Activated naive CD8-positive, alpha-beta T cell (primary cell): ENCODE measurements around the gene SGIP1.

Experiments used
- H3K27ac Mint-ChIP-seq: one replicate; pipeline ENCODE4 v1.8.0; 2021; ENCODE audit warnings: mixed read lengths
- H3K27me3 Mint-ChIP-seq: one replicate; pipeline ENCODE4 v1.8.0; 2021; ENCODE audit warnings: mixed read lengths
- H3K36me3 Mint-ChIP-seq: one replicate; pipeline ENCODE4 v1.8.0; 2021; ENCODE audit warnings: mixed read lengths
- H3K4me1 Mint-ChIP-seq: one replicate; pipeline ENCODE4 v1.8.0; 2021; ENCODE audit warnings: low read depth, mixed read lengths
- H3K4me3 Mint-ChIP-seq: one replicate; pipeline ENCODE4 v1.8.0; 2021; ENCODE audit warnings: mild to moderate bottlenecking, mixed read lengths
- H3K9me3 Mint-ChIP-seq: one replicate; pipeline ENCODE4 v1.8.0; 2021; ENCODE audit warnings: low read depth, mixed read lengths

The SGIP1 gene

DNA sequence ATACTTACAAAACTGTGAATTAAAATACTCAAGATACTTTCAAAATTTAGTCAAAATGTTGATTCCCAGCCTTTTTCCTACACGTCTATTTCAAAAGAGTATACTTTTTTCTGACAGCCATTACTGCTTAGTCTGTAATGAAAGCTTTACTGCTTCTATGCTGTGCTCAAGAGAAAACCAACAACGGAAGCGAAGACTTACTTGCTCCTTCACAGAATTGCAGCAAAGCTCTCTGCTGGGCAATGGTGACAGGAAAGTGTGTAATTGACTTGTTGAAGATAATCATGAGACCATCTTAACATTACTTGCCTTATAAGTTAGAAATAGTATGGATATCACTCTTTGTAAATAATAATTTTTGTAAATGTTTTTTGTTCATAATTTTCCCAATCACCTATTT, 216.6 kb downstream of the SGIP1 start:
- peaks cover 17% of the 10 kb centered on the region for H3K4me1 Mint-ChIP-seq
- H3K4me3 Mint-ChIP-seq: no peak overlapping the region
- peaks cover 30% of the 10 kb centered on the region for H3K27me3 Mint-ChIP-seq
- H3K27ac Mint-ChIP-seq: no peak overlapping the region
- H3K9me3 Mint-ChIP-seq: no peaks in the 10 kb centered on the region
- H3K36me3 Mint-ChIP-seq: no peaks in the 10 kb centered on the region

DNA sequence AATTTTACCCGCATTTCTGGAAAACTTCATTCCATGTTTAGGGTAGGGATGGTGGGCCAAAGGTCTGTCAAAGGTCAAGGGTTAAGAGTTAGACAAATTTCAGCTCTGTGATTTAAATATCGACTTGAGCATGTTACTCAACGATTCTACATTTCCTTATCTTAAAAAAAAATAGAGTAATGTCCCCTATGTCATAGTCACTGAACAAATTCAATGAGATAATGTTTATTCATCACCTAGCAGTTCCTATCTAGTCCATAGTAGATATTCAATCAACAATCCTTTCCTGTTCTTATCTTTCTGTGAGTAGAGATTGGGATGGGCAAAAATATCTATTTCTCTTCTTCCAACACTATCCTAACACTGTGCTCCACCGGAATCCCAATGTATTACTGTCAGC, 217.2 kb downstream of the SGIP1 start:
- H3K36me3 Mint-ChIP-seq: no peaks in the 10 kb centered on the region
- no peak overlapping the region for H3K4me3 Mint-ChIP-seq
- H3K4me1 Mint-ChIP-seq: peaks cover 17% of the 10 kb centered on the region
- no peak overlapping the region for H3K27ac Mint-ChIP-seq
- no peaks in the 10 kb centered on the region for H3K9me3 Mint-ChIP-seq
- H3K27me3 Mint-ChIP-seq: peaks cover 31% of the 10 kb centered on the region

DNA sequence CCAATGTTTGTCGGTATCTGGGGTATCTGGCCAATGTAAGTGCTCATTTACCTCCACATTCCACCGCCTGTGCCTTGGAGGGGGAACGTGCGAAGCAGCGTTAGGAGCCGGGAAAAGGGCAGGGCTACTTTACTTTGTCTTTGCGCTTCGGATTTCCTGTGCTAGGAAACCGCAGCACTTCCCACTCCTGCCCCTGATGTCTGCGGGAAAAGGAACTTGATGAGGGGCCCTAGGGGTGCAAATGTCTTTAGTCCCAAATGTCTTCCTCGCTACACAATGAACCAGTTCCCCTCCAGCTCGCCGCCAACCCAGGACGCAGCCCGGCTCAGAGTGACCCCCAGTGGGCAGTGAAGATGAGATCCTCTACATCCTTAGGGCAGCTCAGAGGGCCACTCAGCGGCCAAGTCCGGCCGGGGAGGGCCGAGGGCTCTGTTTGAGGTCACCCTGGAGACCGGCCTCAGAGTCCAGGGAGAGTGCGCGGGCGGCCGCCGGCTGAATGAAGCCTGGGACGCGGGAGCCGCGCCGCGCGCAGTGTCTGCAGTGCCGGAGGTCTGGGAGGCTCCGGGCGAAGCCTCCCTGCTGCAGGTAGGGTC, 218.1 kb downstream of the SGIP1 start, which contains the start of gene DYNLT5:
Gene DYNLT5 (plus strand): TSS at position 460 of the 593 bp plus-strand sequence. CDS start 2,200 bp downstream, outside the sequence.
- Mint-ChIP-seq H3K27ac (no peak within 1 kb of the TSS), H3K27me3 (peaks cover 31% of the 10 kb centered on the region), H3K4me1 (peaks cover 17% of the 10 kb centered on the region)

DNA sequence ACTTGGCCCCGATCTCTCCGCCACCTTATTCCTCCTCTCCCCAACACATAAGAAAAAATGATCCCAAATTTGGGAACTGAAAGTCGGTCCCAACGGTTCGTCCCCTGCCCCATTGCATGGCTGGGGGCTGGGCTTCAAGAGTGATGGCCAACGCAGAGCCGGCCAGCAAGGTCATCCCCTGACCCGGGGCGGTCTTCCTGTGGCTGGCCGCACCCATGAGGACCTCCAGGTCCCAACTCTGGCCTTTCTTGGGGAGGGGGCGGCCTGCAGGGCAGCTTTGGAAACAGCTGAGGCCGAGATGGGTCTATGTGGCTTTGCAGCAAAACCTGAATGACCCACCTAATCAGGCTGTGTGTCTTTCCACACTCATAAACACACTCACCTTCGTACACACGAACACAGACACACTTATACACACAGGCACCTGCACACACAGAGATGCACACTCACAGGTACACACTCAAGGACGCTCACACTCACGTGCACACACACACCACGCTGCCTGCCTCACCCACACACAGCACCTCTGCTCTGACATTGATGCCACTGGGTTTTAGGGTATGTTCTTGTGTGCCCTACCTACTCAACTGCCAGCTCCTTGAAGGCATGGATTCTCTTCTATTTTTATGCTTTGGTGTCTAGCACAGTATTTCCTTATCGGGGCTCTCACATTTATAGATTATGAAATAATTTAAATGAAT, 218.9 kb downstream of the SGIP1 start:
- H3K27ac Mint-ChIP-seq: no peak overlapping the region
- no peaks in the 10 kb centered on the region for H3K36me3 Mint-ChIP-seq
- H3K9me3 Mint-ChIP-seq: no peaks in the 10 kb centered on the region
- H3K27me3 Mint-ChIP-seq: peaks cover 31% of the 10 kb centered on the region
- H3K4me1 Mint-ChIP-seq: peaks cover 17% of the 10 kb centered on the region
- H3K4me3 Mint-ChIP-seq: peak overlapping the region; percentile 27

More for the DNA sequence above, 218.1 kb downstream of the SGIP1 start, which contains the start of gene DYNLT5:
- H3K36me3 Mint-ChIP-seq: no peaks in the 10 kb centered on the region
- H3K4me3 Mint-ChIP-seq: peak within 1 kb of the TSS; percentile 27
- H3K9me3 Mint-ChIP-seq: no peaks in the 10 kb centered on the region

DNA sequence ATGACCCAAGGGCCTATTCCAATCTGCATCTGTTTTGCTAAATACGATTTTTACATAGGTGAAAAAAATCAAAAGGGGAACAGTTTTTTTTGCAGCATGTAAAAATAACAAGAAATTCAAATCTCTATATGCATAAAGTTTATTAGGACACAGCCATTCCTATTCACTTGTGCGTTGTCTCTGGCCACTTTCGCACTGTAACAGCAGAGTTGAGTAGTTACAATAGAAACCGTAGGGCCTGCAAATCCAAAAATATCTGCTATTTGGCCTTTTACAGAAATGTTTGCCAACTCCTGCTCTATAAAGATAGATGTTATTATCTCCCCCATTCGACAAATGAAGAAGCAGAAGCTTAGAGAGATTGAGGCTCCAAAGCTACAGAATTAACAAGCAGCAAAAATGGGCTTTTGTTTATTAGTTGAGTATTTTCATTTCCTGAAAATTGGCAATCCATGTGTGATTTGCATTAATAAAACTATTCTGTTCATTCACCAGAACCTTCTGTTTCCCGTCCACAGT, 223.8 kb downstream of the SGIP1 start:
- H3K27me3 Mint-ChIP-seq: peaks cover 19% of the 10 kb centered on the region
- peaks cover 3% of the 10 kb centered on the region for H3K4me1 Mint-ChIP-seq
- H3K27ac Mint-ChIP-seq: no peak overlapping the region
- no peaks in the 10 kb centered on the region for H3K9me3 Mint-ChIP-seq
- no peak overlapping the region for H3K4me3 Mint-ChIP-seq
- H3K36me3 Mint-ChIP-seq: no peaks in the 10 kb centered on the region

DNA sequence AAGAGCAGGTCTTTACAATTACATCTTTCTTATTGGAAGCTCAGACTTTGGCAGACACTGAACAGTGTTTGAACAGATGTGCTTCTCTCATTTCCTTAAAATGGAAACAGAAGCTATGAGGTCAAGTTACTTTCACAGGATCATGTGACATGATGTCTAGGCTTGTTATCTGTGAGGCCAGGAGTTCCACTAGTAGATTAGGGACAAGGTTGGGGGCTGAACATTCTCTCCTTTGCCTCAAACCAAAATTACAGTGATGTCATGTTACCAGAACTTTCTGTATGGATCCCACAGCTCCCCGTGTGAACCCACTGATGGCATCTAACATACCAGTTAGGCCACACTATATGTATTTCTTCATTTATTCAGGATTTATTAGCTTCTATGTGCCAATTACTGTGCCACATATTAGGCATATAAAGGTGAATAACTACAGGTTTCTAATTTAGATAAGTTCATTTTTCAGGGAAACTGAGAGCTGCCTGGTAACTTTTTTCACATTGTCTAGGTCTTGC, 224.3 kb downstream of the SGIP1 start:
- Mint-ChIP-seq H3K27me3 (peaks cover 15% of the 10 kb centered on the region), H3K9me3 (no peaks in the 10 kb centered on the region), H3K36me3 (no peaks in the 10 kb centered on the region), H3K4me3 (no peak overlapping the region), H3K4me1 (no peaks in the 10 kb centered on the region), H3K27ac (no peak overlapping the region)

DNA sequence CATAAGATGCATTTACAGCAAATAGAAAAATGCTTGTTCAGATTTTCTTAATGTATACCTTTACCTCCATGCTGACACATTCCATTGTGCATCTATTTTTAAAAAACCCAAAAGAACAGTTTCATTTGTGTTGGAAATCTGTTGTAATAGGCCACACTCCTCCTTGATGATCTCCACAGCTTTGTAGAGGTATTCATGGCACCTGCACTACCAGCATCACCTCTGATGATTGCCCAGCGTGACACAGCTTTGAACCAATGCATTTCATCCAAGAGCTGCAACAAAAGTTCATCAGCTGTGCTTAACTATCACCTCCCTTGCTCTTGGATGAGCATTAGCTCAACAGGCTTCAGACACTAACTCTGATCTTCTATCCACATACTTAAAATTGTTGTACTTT, 226.6 kb downstream of the SGIP1 start:
- no peaks in the 10 kb centered on the region for H3K36me3 Mint-ChIP-seq
- H3K9me3 Mint-ChIP-seq: no peaks in the 10 kb centered on the region
- H3K27ac Mint-ChIP-seq: no peak overlapping the region
- H3K4me3 Mint-ChIP-seq: no peak overlapping the region
- H3K27me3 Mint-ChIP-seq: peaks cover 7% of the 10 kb centered on the region
- no peaks in the 10 kb centered on the region for H3K4me1 Mint-ChIP-seq

DNA sequence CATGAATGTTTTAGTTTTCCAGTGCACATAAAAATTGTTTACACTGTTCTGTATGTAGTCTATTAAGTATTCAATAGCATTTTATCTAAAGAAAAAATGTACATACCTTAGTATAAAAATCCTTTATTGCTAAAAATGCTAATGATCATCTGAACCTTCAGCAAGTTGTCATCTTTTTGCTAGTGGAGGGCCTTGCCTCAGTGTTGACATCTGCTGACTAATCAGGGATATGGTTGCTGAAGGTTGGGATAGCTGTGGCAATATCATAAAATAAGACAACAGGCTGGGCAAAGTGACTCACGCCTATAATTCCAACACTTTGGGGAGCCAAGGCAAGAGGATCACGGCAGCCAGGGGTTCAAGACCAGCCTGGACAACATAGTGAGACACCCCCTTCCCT, 227.3 kb downstream of the SGIP1 start:
- H3K9me3 Mint-ChIP-seq: no peaks in the 10 kb centered on the region
- H3K27ac Mint-ChIP-seq: no peak overlapping the region
- H3K4me1 Mint-ChIP-seq: no peaks in the 10 kb centered on the region
- no peak overlapping the region for H3K4me3 Mint-ChIP-seq
- no peaks in the 10 kb centered on the region for H3K36me3 Mint-ChIP-seq
- peaks cover 5% of the 10 kb centered on the region for H3K27me3 Mint-ChIP-seq

DNA sequence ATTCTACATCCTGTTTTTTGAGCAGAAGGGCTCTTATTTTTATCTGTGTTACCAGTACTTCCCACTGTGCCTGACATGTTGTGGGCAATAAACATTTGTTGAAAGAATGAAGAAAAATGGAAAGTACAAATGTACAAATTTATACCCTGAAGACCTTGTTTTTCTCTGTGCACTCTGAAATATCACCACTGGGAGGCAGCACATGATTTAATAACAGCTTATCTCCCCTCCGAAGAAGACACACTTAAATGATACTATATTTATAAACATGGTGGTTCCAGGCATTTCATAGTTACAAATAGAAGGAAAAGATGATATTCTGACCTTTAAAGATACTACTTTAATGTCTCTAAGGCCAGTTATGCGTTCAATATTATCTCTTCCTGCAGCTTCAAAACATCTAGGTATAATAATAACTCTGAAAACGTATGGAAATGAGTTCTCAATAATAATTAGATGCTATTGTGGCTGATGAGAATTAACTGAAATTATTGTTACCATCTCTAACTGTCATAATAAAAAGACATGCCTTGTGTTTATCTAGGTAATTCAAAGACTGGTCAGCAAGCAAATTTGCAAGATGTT, 231.1 kb downstream of the SGIP1 start:
- Mint-ChIP-seq H3K36me3 (no peaks in the 10 kb centered on the region), H3K4me1 (peaks cover 18% of the 10 kb centered on the region), H3K27me3 (no peaks in the 10 kb centered on the region), H3K9me3 (no peaks in the 10 kb centered on the region), H3K27ac (no peak overlapping the region), H3K4me3 (no peak overlapping the region)

DNA sequence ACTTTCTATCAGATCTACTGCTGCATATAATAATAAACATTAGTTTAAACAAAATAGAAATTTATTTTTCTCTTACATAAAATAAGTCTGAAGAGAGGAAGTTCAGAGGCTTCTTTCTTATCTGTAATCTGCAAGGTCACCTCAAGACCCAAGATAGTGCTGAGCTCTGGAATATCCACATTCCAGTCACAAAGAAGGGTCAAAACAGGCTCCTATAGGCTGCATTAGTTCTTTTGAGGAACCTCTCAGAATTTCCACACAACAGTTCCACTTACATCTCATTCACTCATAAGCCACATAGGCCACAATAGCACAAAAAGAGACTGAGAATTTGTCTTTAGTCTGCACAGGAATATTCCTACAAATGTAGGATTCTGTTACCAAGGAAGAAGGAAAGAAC, 233.7 kb downstream of the SGIP1 start:
- Mint-ChIP-seq H3K36me3 (no peaks in the 10 kb centered on the region), H3K27me3 (no peaks in the 10 kb centered on the region), H3K27ac (no peak overlapping the region), H3K4me1 (peaks cover 31% of the 10 kb centered on the region), H3K4me3 (no peak overlapping the region), H3K9me3 (no peaks in the 10 kb centered on the region)

DNA sequence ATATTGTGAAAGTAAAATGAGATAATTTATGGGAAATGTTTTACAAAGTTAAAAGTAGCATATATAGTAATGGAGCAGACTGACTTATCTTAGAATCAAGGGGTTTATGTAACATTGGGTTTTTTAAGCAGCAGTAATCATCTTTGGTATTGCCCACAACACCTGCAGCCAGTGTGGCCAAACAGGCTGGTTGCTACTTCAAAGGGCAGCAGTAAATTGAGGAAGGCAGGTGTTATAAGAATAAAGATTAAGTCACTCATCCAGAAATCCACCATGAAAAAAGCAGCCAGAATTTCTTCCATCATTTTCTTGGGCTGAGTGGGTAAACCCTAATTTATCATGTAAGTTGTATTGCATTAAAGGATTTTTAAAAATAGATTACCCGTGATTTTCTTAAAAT, 235.0 kb downstream of the SGIP1 start:
- Mint-ChIP-seq H3K36me3 (no peaks in the 10 kb centered on the region), H3K27ac (peak overlapping the region; percentile 28), H3K4me3 (peak overlapping the region; percentile 8)

DNA sequence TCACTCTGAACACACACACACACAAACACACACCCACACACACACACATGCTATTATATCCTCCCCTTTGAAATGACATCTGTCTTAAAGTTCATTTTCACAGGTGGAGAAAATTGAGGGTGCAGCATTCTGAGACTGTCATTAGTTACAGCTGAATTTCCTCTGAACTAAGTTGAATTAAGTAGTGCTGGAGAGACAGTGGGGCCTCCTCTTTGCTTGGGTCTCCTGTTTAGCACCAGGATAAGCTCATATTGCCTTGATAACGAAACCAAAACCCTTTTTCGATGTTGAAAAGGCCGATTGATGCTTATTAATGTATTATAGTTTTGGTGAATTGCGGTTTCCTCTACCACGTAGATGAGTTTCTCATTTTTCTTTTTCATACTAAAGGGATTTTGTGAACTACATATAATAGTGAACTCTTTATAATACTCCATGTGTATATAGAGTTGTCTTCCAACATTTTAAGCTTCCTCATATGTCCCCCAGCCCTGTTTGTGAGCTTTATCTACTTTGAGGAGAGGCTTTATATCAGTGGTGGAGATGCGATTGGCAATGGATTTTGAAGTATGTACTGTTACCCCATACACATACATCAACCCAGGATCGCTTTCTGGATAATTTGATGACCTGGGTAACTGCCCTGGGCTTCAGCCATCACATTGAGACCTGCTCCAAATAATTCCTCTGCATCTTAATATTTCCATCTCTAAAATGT, 235.7 kb downstream of the SGIP1 start:
- H3K4me1 Mint-ChIP-seq: peaks cover 31% of the 10 kb centered on the region
- H3K27me3 Mint-ChIP-seq: no peaks in the 10 kb centered on the region
- peak overlapping the region; percentile 63 for H3K4me3 Mint-ChIP-seq
- no peak overlapping the region for H3K27ac Mint-ChIP-seq
- H3K9me3 Mint-ChIP-seq: no peaks in the 10 kb centered on the region
- no peaks in the 10 kb centered on the region for H3K36me3 Mint-ChIP-seq

More for the DNA sequence above, 235.0 kb downstream of the SGIP1 start:
- Mint-ChIP-seq H3K4me1 (peaks cover 31% of the 10 kb centered on the region), H3K27me3 (no peaks in the 10 kb centered on the region), H3K9me3 (no peaks in the 10 kb centered on the region)

DNA sequence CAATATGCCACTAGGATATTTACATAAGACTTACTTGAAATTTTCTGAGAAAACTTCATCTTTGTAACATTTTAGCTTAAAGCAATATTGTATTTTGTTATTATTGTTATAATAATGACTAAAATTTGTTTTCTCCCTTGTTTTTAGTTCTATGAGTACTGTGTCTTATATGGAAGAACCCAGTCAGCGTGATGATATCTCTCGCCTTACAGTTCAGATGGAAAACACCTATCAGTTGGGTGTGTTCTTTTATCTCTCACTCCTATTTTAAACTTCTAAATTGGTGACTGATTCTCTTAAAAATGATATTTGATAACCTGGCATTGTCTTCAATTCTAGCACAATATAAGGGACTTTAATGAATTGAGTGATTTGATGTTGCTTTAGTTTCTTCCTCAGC, 236.3 kb downstream of the SGIP1 start:
- no peaks in the 10 kb centered on the region for H3K27me3 Mint-ChIP-seq
- H3K27ac Mint-ChIP-seq: peak overlapping the region; percentile 62
- peaks cover 31% of the 10 kb centered on the region for H3K4me1 Mint-ChIP-seq
- H3K4me3 Mint-ChIP-seq: peak overlapping the region; percentile 63
- no peaks in the 10 kb centered on the region for H3K9me3 Mint-ChIP-seq
- no peaks in the 10 kb centered on the region for H3K36me3 Mint-ChIP-seq

DNA sequence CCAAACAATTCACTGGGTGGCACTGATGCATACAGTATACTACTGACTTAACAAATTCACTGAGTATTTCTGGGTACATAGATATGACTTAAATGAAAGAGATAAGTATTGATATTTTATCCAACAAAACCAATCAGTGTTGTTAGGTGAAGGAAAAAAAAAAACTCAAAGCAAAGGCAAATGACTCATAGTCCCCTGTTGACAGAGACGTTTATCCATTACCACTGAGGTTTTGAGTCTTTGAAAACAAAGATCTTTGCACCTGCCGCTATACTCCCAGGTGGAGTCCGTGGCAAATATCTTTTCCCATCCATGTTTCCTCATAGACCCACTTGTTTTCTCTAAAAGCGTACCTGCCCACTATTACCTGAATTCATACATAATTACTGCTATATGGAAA, 236.7 kb downstream of the SGIP1 start:
- no peak overlapping the region for H3K27ac Mint-ChIP-seq
- no peaks in the 10 kb centered on the region for H3K9me3 Mint-ChIP-seq
- no peaks in the 10 kb centered on the region for H3K27me3 Mint-ChIP-seq
- H3K4me3 Mint-ChIP-seq: peak overlapping the region; percentile 48
- H3K4me1 Mint-ChIP-seq: peaks cover 31% of the 10 kb centered on the region
- no peaks in the 10 kb centered on the region for H3K36me3 Mint-ChIP-seq

DNA sequence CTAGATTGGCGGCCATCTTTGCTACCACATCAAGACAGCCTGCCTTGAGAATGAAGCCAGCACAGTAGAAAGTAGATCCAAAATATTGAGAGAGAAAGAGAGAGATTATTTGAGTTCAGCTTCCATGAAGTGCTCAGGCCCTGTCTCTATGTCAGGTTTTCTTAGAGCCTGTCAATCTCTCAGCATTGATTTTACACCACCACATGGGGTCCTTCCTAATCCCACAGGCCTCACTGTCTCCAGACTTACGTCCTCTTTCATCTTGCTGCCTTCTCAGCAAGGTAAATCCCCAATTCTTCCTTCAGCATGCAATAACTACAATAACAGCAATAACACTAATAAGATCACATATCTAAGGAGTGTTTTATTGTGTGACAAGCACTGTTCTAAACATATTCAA, 239.3 kb downstream of the SGIP1 start:
- Mint-ChIP-seq H3K4me3 (no peak overlapping the region), H3K27me3 (no peaks in the 10 kb centered on the region), H3K27ac (no peak overlapping the region), H3K9me3 (no peaks in the 10 kb centered on the region), H3K4me1 (peaks cover 28% of the 10 kb centered on the region), H3K36me3 (no peaks in the 10 kb centered on the region)
